Stomach (tissue), 4 donors: ENCODE results near the gene IVL.

Source experiments
- POLR2A ChIP-seq, 4 donors: fragments of 450-650 bp; IDR thresholded peaks; one replicate each; pipeline ENCODE4 v1.6.1; 2016; ENCODE audit warnings: antibody characterized with exemption in 4 of 4, control low read depth in 2 of 4, mild to moderate bottlenecking in 1 of 4, moderate library complexity in 1 of 4
- POLR2AphosphoS5 ChIP-seq, 3 donors: sonication (generic); formaldehyde crosslinking; IDR thresholded peaks; one replicate each; pipeline ENCODE4 v1.6.1; 2016; ENCODE audit warnings: antibody characterized with exemption in 3 of 3

GRCh38 chr1:152899027-152899426 is 9.3 kb upstream of the IVL start:
- TF ChIP-seq POLR2AphosphoS5 (IDR thresholded peaks at IDR 0.05), result no peak
- no peak for TF ChIP-seq POLR2A (IDR thresholded peaks at IDR 0.05)
